Effector CD4-positive, alpha-beta T cell (primary cell): ENCODE data around the gene SOS1.
A peak's percentile ranks its signal among the peaks of the same experiment; 100 is the strongest.
"Not testable (repeated sequence)": the region's sequence is repeated elsewhere in the genome, so short reads cannot be mapped to it uniquely, and the experiment has no call there.

Experiments used
- DNase-seq: peaks from one replicate; pipeline ENCODE4 v3.0.0-alpha.2; 2020
- total RNA-seq: gene quantifications from one replicate; lab custom pipeline; 2026; lab: John Stamatoyannopoulos, UW

Gene SOS1
- 93.1 reads per million, percentile 81 among the genes with 10 or more reads in this experiment for total RNA-seq

- peak; percentile 92 for DNase-seq
Observed at GRCh38 chr2:39120771-39121522, at the start of gene SOS1. Gene SOS1, minus strand, starts transcription at chr2:39121051. Its CDS starts 629 bp downstream, at chr2:39120422.

- DNase-seq: no peak
Observed at GRCh38 chr2:39164089-39164488, 43.2 kb upstream of the SOS1 start.

- DNase-seq: no peak
Observed at GRCh38 chr2:39160982-39161381, 40.1 kb upstream of the SOS1 start.

GRCh38 chr2:39159283-39159682 lies 38.4 kb upstream of the SOS1 start:
- DNase-seq: no peak

- no peak for DNase-seq
Observed at GRCh38 chr2:39158351-39158750, 37.5 kb upstream of the SOS1 start.

GRCh38 chr2:39156846-39157245 lies 36.0 kb upstream of the SOS1 start:
- no peak for DNase-seq

- DNase-seq: no peak
Observed at GRCh38 chr2:39156107-39156506, 35.3 kb upstream of the SOS1 start.

- DNase-seq: not testable (repeated sequence)
Observed at GRCh38 chr2:39155573-39155972, 34.7 kb upstream of the SOS1 start.

- DNase-seq: no peak
Observed at GRCh38 chr2:39154944-39155343, 34.1 kb upstream of the SOS1 start.

GRCh38 chr2:39153312-39153711 lies 32.5 kb upstream of the SOS1 start:
- no peak for DNase-seq

- no peak for DNase-seq
Observed at GRCh38 chr2:39152504-39152903, 31.7 kb upstream of the SOS1 start.

- DNase-seq: no peak
Observed at GRCh38 chr2:39150890-39151497, 30.1 kb upstream of the SOS1 start.

GRCh38 chr2:39150102-39150562 lies 29.3 kb upstream of the SOS1 start:
- no peak for DNase-seq

- DNase-seq: no peak
Observed at GRCh38 chr2:39146630-39147029, 25.8 kb upstream of the SOS1 start.

- no peak for DNase-seq
Observed at GRCh38 chr2:39145906-39146421, 25.1 kb upstream of the SOS1 start.

GRCh38 chr2:39144416-39144815 lies 23.6 kb upstream of the SOS1 start:
- DNase-seq: no peak

GRCh38 chr2:39142904-39143605 lies 22.2 kb upstream of the SOS1 start:
- no peak for DNase-seq

GRCh38 chr2:39141334-39142271 lies 20.8 kb upstream of the SOS1 start:
- DNase-seq: no peak

- not testable (repeated sequence) for DNase-seq
Observed at GRCh38 chr2:39140948-39141333, 20.1 kb upstream of the SOS1 start.

- no peak for DNase-seq
Observed at GRCh38 chr2:39140322-39140847, 19.5 kb upstream of the SOS1 start.

GRCh38 chr2:39139511-39140237 lies 18.8 kb upstream of the SOS1 start:
- no peak for DNase-seq
